ENCODE data around the gene PTPRT. TPM values are rescaled to one million over a fixed set of nuclear protein-coding genes. Genes with fewer than 3 reads are reported as not detected.

Gene PTPRT
- polyA plus RNA-seq, 4 donors: 0.07 to 0.58 (median 0.27) TPM; not detected in 1

GRCh38 chr20:42567409-42567808, 622.3 kb downstream of the PTPRT start:
- no peak for FAIRE-seq
- no peak overlapping the region for H3K4me3 ChIP-seq (ENCODE audit: low read depth in 1 of 3, low read length in 3 of 3)
- H3K9me3 ChIP-seq (ENCODE audit: control insufficient read depth in 2 of 2, insufficient read depth in 1 of 2, low read depth in 1 of 2, low read length in 1 of 2): peaks cover 0 to 9% of the 10 kb centered on the region in 2 donors
- peak in 1 of 2 donors; percentile 32 for DNase-seq
- H3K36me3 ChIP-seq (ENCODE audit: control insufficient read depth in 3 of 3, insufficient read depth in 2 of 3, low read depth in 1 of 3, low read length in 3 of 3): no peaks in the 10 kb centered on the region
- H3K27ac ChIP-seq (ENCODE audit: low read depth in 1 of 3, low read length in 2 of 3): no peak overlapping the region
- H3K27me3 ChIP-seq (ENCODE audit: control insufficient read depth in 3 of 3, insufficient read depth in 3 of 3, low read length in 3 of 3): no peaks in the 10 kb centered on the region
- WGBS, 3 donors: 35 to 56% (median 35%) methylated on average over 1 of the region's 1 CpG
- no peaks in the 10 kb centered on the region for H3K4me1 ChIP-seq (ENCODE audit: control insufficient read depth in 3 of 3, insufficient read depth in 2 of 3, low read depth in 1 of 3, low read length in 2 of 3)

GRCh38 chr20:42565235-42565995, 624.3 kb downstream of the PTPRT start:
- H3K27me3 ChIP-seq (ENCODE audit: control insufficient read depth in 3 of 3, insufficient read depth in 3 of 3, low read length in 3 of 3): no peaks in the 10 kb centered on the region
- no peak for DNase-seq
- no peak overlapping the region for H3K27ac ChIP-seq (ENCODE audit: low read depth in 1 of 3, low read length in 2 of 3)
- 61 to 68% (median 63%) methylated on average over 9 of the region's 9 CpGs for WGBS, 3 donors
- no peak overlapping the region for H3K4me3 ChIP-seq (ENCODE audit: low read depth in 1 of 3, low read length in 3 of 3)
- H3K9me3 ChIP-seq (ENCODE audit: control insufficient read depth in 2 of 2, insufficient read depth in 1 of 2, low read depth in 1 of 2, low read length in 1 of 2): no peaks in the 10 kb centered on the region
- FAIRE-seq: no peak
- H3K4me1 ChIP-seq (ENCODE audit: control insufficient read depth in 3 of 3, insufficient read depth in 2 of 3, low read depth in 1 of 3, low read length in 2 of 3): no peaks in the 10 kb centered on the region
- no peaks in the 10 kb centered on the region for H3K36me3 ChIP-seq (ENCODE audit: control insufficient read depth in 3 of 3, insufficient read depth in 2 of 3, low read depth in 1 of 3, low read length in 3 of 3)

GRCh38 chr20:42559665-42560064, 630.0 kb downstream of the PTPRT start:
- no peak for DNase-seq
- WGBS, 3 donors: 86 to 90% (median 89%) methylated on average over 4 of the region's 4 CpGs
- Histone ChIP-seq H3K27ac (ENCODE audit: low read depth in 1 of 3, low read length in 2 of 3) (no peak overlapping the region), H3K4me3 (ENCODE audit: low read depth in 1 of 3, low read length in 3 of 3) (no peak overlapping the region), H3K9me3 (ENCODE audit: control insufficient read depth in 2 of 2, insufficient read depth in 1 of 2, low read depth in 1 of 2, low read length in 1 of 2) (no peaks in the 10 kb centered on the region), H3K27me3 (ENCODE audit: control insufficient read depth in 3 of 3, insufficient read depth in 3 of 3, low read length in 3 of 3) (no peaks in the 10 kb centered on the region), H3K36me3 (ENCODE audit: control insufficient read depth in 3 of 3, insufficient read depth in 2 of 3, low read depth in 1 of 3, low read length in 3 of 3) (no peaks in the 10 kb centered on the region), H3K4me1 (ENCODE audit: control insufficient read depth in 3 of 3, insufficient read depth in 2 of 3, low read depth in 1 of 3, low read length in 2 of 3) (no peaks in the 10 kb centered on the region)
- FAIRE-seq: no peak

- 86 to 89% (median 88%) methylated on average over 2 of the region's 2 CpGs for WGBS, 3 donors
- no peaks in the 10 kb centered on the region for H3K36me3 ChIP-seq (ENCODE audit: control insufficient read depth in 3 of 3, insufficient read depth in 2 of 3, low read depth in 1 of 3, low read length in 3 of 3)
- no peak for FAIRE-seq
These were observed 633.1 kb downstream of the PTPRT start for GRCh38 chr20:42556575-42556974.

GRCh38 chr20:42553374-42553773, 636.3 kb downstream of the PTPRT start:
- Histone ChIP-seq H3K27ac (ENCODE audit: low read depth in 1 of 3, low read length in 2 of 3) (peak overlapping the region in 1 of 3 donors; percentile 17), H3K4me3 (ENCODE audit: low read depth in 1 of 3, low read length in 3 of 3) (peak overlapping the region in 1 of 3 donors; percentile 28), H3K9me3 (ENCODE audit: control insufficient read depth in 2 of 2, insufficient read depth in 1 of 2, low read depth in 1 of 2, low read length in 1 of 2) (no peaks in the 10 kb centered on the region), H3K27me3 (ENCODE audit: control insufficient read depth in 3 of 3, insufficient read depth in 3 of 3, low read length in 3 of 3) (no peaks in the 10 kb centered on the region), H3K36me3 (ENCODE audit: control insufficient read depth in 3 of 3, insufficient read depth in 2 of 3, low read depth in 1 of 3, low read length in 3 of 3) (no peaks in the 10 kb centered on the region), H3K4me1 (ENCODE audit: control insufficient read depth in 3 of 3, insufficient read depth in 2 of 3, low read depth in 1 of 3, low read length in 2 of 3) (no peaks in the 10 kb centered on the region)
- no peak for FAIRE-seq
- DNase-seq: peak in 1 of 2 donors; percentile 64
- 8 to 30% (median 13%) methylated on average over 2 of the region's 2 CpGs for WGBS, 3 donors

More at GRCh38 chr20:42556575-42556974, 633.1 kb downstream of the PTPRT start:
- Histone ChIP-seq H3K4me3 (ENCODE audit: low read depth in 1 of 3, low read length in 3 of 3) (no peak overlapping the region), H3K4me1 (ENCODE audit: control insufficient read depth in 3 of 3, insufficient read depth in 2 of 3, low read depth in 1 of 3, low read length in 2 of 3) (no peaks in the 10 kb centered on the region), H3K27me3 (ENCODE audit: control insufficient read depth in 3 of 3, insufficient read depth in 3 of 3, low read length in 3 of 3) (no peaks in the 10 kb centered on the region), H3K27ac (ENCODE audit: low read depth in 1 of 3, low read length in 2 of 3) (no peak overlapping the region), H3K9me3 (ENCODE audit: control insufficient read depth in 2 of 2, insufficient read depth in 1 of 2, low read depth in 1 of 2, low read length in 1 of 2) (no peaks in the 10 kb centered on the region)
- DNase-seq: no peak

GRCh38 chr20:42549496-42549895, 640.2 kb downstream of the PTPRT start:
- H3K4me1 ChIP-seq (ENCODE audit: control insufficient read depth in 3 of 3, insufficient read depth in 2 of 3, low read depth in 1 of 3, low read length in 2 of 3): no peaks in the 10 kb centered on the region
- no peaks in the 10 kb centered on the region for H3K27me3 ChIP-seq (ENCODE audit: control insufficient read depth in 3 of 3, insufficient read depth in 3 of 3, low read length in 3 of 3)
- no peaks in the 10 kb centered on the region for H3K9me3 ChIP-seq (ENCODE audit: control insufficient read depth in 2 of 2, insufficient read depth in 1 of 2, low read depth in 1 of 2, low read length in 1 of 2)
- WGBS, 3 donors: 58 to 67% (median 58%) methylated on average over 3 of the region's 3 CpGs
- no peaks in the 10 kb centered on the region for H3K36me3 ChIP-seq (ENCODE audit: control insufficient read depth in 3 of 3, insufficient read depth in 2 of 3, low read depth in 1 of 3, low read length in 3 of 3)
- no peak for DNase-seq
- FAIRE-seq: no peak
- no peak overlapping the region for H3K4me3 ChIP-seq (ENCODE audit: low read depth in 1 of 3, low read length in 3 of 3)
- H3K27ac ChIP-seq (ENCODE audit: low read depth in 1 of 3, low read length in 2 of 3): no peak overlapping the region

GRCh38 chr20:42544926-42545325, 644.8 kb downstream of the PTPRT start:
- no peaks in the 10 kb centered on the region for H3K9me3 ChIP-seq (ENCODE audit: control insufficient read depth in 2 of 2, insufficient read depth in 1 of 2, low read depth in 1 of 2, low read length in 1 of 2)
- FAIRE-seq: no peak
- no peaks in the 10 kb centered on the region for H3K4me1 ChIP-seq (ENCODE audit: control insufficient read depth in 3 of 3, insufficient read depth in 2 of 3, low read depth in 1 of 3, low read length in 2 of 3)
- no peak overlapping the region for H3K27ac ChIP-seq (ENCODE audit: low read depth in 1 of 3, low read length in 2 of 3)
- DNase-seq: peak in 1 of 2 donors; percentile 16
- H3K27me3 ChIP-seq (ENCODE audit: control insufficient read depth in 3 of 3, insufficient read depth in 3 of 3, low read length in 3 of 3): no peaks in the 10 kb centered on the region
- H3K36me3 ChIP-seq (ENCODE audit: control insufficient read depth in 3 of 3, insufficient read depth in 2 of 3, low read depth in 1 of 3, low read length in 3 of 3): no peaks in the 10 kb centered on the region
- WGBS, 3 donors: 44 to 70% (median 58%) methylated on average over 5 of the region's 5 CpGs
- H3K4me3 ChIP-seq (ENCODE audit: low read depth in 1 of 3, low read length in 3 of 3): no peak overlapping the region

GRCh38 chr20:42532831-42533230, 656.9 kb downstream of the PTPRT start:
- no peak overlapping the region for H3K4me3 ChIP-seq (ENCODE audit: low read depth in 1 of 3, low read length in 3 of 3)
- H3K4me1 ChIP-seq (ENCODE audit: control insufficient read depth in 3 of 3, insufficient read depth in 2 of 3, low read depth in 1 of 3, low read length in 2 of 3): no peaks in the 10 kb centered on the region
- H3K27ac ChIP-seq (ENCODE audit: low read depth in 1 of 3, low read length in 2 of 3): no peak overlapping the region
- no peak for DNase-seq
- H3K9me3 ChIP-seq (ENCODE audit: control insufficient read depth in 2 of 2, insufficient read depth in 1 of 2, low read depth in 1 of 2, low read length in 1 of 2): no peaks in the 10 kb centered on the region
- no peak for FAIRE-seq
- no peaks in the 10 kb centered on the region for H3K36me3 ChIP-seq (ENCODE audit: control insufficient read depth in 3 of 3, insufficient read depth in 2 of 3, low read depth in 1 of 3, low read length in 3 of 3)
- H3K27me3 ChIP-seq (ENCODE audit: control insufficient read depth in 3 of 3, insufficient read depth in 3 of 3, low read length in 3 of 3): no peaks in the 10 kb centered on the region
- 81 to 85% (median 82%) methylated on average over 9 of the region's 9 CpGs for WGBS, 3 donors

- FAIRE-seq: no peak
- Histone ChIP-seq H3K27me3 (ENCODE audit: control insufficient read depth in 3 of 3, insufficient read depth in 3 of 3, low read length in 3 of 3) (no peaks in the 10 kb centered on the region), H3K9me3 (ENCODE audit: control insufficient read depth in 2 of 2, insufficient read depth in 1 of 2, low read depth in 1 of 2, low read length in 1 of 2) (no peaks in the 10 kb centered on the region), H3K4me1 (ENCODE audit: control insufficient read depth in 3 of 3, insufficient read depth in 2 of 3, low read depth in 1 of 3, low read length in 2 of 3) (no peaks in the 10 kb centered on the region), H3K36me3 (ENCODE audit: control insufficient read depth in 3 of 3, insufficient read depth in 2 of 3, low read depth in 1 of 3, low read length in 3 of 3) (no peaks in the 10 kb centered on the region), H3K4me3 (ENCODE audit: low read depth in 1 of 3, low read length in 3 of 3) (no peak overlapping the region), H3K27ac (ENCODE audit: low read depth in 1 of 3, low read length in 2 of 3) (no peak overlapping the region)
- DNase-seq: no peak
- 74 to 79% (median 77%) methylated on average over 7 of the region's 7 CpGs for WGBS, 3 donors
These were observed 658.2 kb downstream of the PTPRT start for GRCh38 chr20:42531508-42531961.
